NCI-H446 treated with DMSO at 0.1 percent for 48 hours (cell line): Measurements from ENCODE around the gene PLCL2.
"Not testable (repeated sequence)": the region's sequence is repeated elsewhere in the genome, so short reads cannot be mapped to it uniquely, and the experiment has no call there.

Source experiments
- DNase-seq: peaks from one replicate; lab custom pipeline; 2025; lab: John Stamatoyannopoulos, UW

PLCL2 gene

DNA sequence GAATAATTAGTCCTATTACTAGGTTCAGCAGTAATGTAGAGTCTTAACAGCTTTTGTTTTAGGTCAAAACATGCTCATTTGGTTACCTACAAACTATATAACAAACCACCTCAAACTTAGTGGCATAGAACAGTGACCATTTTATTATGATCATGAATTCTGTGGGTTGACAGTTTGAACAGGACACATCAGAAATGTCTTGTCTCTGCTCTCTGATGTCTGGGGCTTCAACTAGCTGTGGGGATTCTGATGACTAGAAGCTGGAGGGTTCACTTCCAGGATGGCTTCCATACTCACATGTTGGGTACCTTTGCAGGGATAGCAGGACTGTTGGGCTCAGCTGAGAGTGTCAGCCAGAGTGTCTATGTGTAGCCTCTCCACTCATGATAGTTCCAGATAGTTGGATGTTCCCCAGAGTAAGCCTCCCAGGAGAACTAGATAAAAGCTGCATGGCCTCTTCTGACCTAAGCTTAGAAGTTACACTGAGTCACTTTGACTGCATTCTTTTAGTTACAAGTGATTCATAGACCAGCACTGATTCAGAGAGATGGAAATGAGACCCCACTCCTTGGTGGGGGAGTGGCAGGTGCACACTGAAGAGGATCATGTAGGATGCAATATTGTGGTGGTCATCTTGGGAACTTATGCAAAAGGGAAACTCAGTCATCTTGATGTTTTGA lies 32.6 kb downstream of the PLCL2 start:
- no peak for DNase-seq

DNA sequence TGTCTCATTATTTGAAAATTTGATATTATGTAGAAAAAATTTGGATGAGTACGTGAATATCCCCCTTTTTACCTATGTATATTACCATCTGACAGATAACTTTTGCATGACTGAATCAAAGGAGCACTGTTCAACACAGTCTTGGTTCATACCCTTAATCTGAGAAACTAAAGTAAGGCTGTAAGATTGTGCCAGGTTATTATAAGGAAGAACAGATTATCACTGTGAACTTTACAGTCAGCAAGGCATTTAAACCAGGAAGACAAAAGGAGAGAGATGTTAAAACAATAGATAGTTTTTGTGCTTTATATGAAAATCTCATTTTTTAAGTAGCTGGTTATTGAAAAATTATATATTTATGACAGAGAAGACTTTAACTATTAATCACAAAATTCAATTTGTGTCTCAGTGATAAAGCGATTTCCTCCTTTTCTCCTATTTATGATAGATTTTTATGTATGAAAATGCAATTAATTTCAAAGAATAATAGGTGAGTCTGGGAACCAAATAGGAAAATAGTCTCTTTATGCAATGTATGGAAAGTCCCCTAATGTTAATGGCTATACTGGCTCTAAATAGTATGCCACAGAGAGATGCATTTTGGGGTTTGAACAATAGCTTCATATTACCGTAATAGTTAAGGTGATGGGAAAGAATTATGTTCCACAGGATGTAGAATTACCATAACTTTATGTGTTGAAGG lies 33.4 kb downstream of the PLCL2 start:
- DNase-seq = no peak

DNA sequence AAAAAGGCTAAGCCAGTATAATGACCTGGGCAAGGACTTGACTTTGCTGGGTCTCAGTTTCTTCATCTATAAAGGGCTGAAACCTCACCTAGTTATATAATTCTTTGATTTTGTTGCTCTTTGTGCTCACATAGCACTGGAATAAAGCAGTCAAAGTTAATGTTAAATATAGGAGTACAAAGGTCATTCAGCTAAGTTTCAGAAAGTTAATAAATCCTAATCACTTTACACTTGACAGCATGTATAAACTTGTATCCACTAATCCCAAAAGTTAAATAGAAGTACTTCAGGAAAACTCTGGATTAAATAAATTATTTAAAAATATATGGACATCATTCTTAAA lies 33.9 kb downstream of the PLCL2 start:
- DNase-seq = no peak

DNA sequence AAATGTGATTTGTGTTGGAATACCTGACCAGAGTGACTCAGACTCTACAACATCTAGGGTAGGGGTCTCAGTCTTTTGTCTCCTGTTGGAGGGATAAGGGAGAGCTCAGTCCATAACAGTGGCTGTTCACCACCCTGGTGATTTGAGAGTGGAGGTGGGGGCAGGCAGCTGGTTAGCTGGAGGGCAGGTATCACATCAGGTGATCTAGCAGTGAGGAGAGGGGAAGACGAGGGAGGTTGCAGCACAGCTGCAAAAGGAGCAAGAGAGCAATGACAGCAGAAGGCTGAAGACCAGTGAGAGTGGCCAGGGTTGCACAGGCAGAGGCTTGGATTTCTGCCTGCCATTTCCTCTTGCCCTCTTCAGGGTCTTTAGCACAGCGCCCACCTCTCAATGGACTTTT lies 38.4 kb downstream of the PLCL2 start:
- DNase-seq = no peak

DNA sequence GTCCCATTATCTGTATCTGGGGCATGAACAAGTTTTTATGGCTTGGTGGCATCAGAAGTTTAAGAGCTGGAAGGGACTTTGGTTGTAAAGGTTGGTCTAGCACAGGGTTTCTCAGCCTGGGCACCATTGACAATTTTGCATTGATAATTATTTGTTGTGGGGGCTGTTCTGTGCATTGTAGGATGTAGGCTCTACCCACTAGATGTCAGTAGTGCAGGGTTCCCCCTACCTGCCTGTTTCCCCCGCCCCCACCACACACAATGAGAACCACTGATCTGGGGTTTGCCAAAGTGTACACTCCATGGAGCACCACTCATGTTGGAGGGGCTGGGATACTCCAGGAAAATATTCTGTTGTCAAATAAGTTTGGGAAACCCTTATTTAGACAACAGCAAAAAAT lies 42.7 kb downstream of the PLCL2 start:
- DNase-seq = no peak

DNA sequence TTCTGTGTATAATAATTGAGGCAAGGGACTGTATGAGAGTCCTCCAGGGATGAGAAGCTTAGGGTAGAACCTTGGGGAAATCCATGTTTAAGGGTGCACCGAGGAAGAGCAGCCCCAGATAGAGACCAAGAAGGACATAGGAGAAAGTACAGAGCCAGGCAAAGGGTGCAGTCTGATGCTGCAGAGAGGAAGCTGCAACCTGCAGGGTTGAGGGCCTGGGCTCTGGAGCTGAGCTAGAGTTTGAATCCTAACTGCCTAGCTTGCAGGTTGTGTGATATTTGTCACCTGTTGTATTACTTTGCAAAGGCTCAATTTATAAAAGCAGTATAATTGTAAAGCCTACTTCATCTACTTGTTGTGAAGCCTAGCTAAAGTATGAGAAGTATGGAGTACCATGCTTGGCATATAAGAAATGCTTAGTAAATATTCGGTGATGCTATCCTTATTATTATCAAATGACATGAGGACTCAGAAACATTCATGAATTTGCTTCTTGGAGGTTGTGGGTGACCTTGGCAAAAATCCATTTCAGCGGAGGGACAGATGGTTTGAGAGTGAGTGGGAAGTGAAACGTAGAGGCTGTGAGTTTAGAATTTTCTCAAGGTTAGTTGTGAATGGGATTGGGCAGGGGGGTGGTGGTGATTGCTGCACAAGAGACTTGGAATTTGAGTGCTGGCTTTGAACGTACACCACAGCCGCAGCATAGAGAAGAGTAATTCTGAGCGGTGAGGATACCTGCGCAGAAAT lies 43.8 kb downstream of the PLCL2 start:
- DNase-seq = no peak

DNA sequence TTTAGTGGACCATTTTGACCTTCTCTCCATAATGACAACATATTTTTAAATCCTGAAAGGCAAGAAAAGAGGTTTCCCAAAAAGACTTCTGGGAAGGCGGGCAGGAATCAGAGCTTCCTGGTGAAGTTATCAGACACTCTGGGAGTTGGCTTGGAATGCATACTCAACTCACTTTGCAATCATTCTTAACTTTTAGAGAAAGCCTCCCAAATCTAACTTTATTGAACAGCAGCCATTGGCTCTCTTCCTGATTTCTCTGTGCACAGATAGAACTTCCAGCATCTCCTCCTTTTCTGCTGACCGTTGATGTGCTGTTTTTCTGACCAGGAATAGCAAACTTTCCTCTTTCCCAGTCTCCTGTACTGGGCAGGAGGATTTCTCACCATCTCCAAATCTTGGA lies 44.6 kb downstream of the PLCL2 start:
- DNase-seq = no peak

DNA sequence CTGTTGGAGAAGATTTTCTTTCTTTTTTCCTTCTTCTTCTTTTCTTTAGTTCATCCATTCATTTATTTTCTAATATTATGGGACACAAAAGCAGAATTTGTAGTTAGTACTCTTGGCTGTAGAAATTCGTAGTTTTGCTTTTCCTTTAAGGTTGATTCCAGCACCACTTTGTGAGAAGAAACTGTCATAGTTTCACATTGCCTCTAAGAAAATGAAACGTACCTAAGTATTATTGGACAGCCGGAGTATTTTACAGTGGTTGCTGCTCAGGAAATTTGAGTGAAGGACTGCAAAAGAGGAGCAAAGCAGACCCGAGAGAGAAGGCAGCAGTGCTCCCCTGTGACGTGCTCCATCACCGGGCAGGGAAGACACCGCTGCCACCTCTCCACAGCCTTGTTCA lies 48.1 kb downstream of the PLCL2 start:
- DNase-seq = no peak

DNA sequence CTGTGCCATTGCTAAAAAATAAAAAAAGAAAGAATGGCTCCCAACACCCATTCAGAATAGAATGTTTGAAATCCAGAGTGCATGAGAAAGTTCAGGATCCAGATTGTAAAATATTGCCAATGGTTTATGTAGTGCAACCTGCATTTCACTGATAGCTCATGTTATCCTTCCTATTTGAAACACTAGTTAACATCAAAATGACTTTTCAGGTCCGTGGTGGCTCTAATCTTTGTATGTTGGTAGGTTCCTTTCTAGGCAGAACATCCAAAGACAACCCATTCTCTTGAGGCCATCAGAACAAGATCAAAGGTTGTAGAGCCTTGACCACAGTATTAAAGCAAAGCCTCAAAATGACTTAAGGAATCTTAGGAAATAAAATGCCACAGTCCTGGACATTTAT lies 51.0 kb downstream of the PLCL2 start:
- no peak for DNase-seq

DNA sequence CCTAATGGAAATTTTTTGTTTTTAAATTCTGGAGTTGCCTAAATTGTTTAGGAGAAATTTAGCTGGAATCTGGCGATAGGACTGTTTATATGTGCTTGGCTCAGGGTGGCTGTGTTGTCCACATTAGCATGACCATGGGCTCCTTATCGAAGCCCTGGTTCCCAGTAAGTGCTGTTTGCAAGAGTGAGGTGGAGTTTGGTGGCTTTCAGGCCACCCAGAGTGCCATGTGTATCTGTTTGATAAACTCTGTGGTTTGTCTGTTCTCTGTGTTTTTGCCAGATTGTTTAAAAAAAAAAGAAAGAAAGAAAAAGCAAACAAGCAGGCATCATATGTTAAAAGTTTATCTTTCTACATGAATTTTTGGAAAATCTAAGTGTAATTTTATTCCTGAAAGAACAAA lies 51.5 kb downstream of the PLCL2 start:
- no peak for DNase-seq

DNA sequence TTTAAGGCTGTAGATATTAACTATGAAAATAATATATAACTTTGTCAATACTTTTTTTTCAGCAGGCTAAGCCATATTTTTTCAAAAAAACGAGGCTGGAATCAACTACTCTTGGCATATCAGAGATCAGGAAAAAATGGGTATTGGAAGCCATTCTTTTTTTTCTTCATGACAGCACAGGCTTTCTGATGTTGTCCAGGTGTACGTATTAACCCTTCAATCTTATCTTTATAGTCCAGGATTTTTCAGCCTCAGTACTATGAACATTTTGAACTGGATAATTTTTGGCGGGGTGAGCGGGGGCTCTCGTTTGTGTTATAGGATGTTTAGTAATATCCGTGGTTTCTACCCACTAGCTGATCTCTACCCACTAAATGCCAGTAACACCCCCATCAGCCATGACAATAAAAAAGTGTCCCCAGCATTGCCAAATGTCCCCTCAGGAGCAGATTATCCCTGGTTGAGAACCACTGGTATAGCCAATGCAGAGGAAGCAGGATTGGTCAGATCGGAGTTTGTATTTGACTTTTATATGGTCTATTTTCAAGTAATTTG lies 52.0 kb downstream of the PLCL2 start:
- no peak for DNase-seq

DNA sequence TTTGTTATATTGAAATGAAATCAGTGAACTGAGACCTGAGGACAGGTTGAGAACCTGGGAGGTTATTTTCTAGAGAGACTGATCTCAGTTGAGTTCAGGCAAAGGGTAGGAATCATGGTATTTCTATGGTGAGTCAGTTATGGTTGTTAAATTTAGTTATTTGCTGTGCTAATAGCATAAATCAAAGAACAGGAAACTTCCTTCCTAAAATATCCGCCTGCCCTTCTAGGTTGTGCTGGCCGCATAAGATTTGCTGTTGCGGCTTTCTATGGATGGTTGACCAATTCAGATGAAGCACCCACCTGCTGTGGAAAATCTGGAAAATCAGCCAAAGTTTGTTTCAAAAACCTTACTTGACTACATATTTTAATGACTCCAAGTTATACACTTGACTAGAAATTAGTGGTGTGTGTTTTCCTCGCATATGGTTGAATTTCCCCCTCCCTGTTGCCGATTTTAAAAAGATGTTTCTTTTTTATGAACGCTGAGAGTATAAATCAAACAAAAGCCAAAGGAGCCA lies 52.6 kb downstream of the PLCL2 start:
- DNase-seq = peak; percentile 36

DNA sequence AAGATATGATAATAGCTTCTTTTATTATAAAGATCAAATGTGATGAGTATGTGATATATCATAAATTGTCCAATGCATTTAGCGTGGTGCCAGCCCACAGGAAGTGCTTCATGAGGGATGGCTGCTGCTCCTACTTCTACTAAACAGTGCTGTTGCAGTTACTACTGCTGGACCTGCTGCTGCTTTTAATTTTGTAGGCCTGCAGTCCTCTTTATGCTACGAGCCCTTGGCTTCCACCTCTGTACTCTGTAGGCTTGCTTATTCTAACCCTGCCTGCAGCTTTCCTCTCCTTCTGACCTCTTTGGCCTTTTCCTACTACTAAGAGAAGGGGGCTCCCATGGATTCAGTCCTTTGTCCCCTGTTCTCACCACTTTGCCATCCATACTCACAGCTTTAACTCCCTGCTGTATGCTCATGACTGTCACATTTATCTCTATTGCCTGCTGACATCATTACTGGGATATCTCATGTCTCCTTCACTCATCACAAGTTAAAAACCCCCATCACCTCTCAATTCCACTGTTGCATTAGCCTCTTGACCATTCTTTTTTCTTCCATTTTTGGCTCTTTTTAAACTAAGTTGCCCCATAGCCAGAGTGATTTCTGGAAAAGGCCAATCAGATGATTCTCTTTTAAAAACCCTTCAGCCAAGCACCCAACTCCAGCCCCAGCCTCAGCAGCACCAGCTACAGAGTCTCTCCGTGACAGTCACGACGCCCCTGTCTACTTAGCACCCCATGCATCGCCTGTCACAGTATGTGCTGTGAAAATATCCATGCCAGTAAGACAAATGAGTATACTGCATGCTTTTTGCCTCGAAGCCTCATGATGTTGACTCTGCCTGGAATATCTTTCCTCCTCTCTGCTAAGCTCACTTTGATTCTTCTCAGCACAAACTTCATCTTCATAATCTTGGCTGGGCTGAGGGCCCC lies 56.3 kb downstream of the PLCL2 start:
- no peak for DNase-seq

DNA sequence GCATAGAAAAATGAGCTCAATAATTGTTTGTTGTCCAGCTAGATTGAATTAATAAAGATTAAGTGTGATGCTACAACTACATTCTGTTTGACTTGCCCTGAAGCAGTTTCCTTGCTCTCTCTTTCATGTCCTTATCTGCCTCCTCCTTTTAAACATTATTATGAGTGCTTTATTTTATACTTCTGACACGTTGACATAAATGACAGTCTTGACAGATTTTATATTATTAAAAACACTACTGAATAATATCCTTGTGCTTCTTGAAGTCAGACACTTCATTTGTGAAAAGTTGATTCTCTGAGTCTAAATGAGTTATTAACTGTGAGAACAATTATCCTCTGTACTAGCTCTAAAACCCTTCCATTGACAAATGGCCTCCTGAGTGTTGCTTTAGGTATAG lies 58.2 kb downstream of the PLCL2 start:
- DNase-seq = no peak

DNA sequence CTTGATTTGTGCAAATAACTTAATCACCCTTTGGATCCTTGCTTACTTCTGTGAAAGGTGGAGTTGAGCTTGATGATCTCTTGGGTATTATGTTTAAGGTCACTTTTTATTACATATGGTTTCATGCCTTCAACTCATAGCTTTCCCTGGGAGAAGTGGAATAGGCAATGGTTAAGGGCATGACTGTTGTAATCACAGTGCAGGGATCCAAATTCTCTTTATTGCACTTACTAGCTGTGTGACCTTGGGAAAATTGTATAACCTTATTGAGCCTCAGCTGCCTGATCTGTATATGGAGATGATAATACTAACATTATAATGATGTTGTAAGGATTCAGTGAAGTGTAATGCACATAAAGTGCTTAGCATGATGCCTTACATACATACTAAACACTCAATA lies 59.1 kb downstream of the PLCL2 start:
- DNase-seq = no peak

DNA sequence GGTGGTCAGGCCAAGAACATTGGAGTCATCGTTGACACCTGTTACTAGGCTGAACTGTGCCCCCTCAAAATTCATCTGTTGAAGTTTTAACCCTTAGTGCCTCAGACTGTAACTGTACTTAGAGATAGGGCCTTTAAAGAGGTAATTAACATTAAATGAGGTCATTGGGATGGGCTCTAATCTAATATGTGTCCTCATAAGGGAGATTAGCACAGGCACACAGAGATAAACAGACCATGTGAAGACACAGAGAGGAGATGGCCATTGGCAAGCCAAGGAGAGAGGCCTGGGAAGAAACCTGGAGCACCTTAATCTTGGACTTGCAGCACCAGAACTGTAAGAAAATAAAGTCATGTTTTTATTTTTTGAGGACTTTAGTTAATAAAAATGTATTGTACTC lies 59.6 kb downstream of the PLCL2 start:
- DNase-seq = no peak

DNA sequence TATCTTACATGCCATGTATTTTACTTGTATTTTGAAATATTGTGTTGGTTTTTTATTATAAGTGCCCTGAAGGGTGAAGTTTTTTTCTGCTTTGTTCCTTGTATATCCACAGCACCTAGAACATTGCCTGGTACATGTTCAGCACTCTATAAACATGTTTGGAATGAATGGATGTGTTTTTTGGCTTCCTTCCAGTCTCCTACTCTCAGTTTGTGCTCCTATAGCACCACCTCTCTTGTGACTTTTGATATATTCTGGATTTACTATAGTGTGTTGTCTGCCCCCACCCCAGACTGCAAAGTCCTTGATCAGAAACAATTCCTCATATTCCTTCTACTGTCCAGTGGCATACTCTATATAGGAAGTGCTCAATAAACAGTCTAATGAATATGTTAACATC lies 60.6 kb downstream of the PLCL2 start:
- peak; percentile 26 for DNase-seq

DNA sequence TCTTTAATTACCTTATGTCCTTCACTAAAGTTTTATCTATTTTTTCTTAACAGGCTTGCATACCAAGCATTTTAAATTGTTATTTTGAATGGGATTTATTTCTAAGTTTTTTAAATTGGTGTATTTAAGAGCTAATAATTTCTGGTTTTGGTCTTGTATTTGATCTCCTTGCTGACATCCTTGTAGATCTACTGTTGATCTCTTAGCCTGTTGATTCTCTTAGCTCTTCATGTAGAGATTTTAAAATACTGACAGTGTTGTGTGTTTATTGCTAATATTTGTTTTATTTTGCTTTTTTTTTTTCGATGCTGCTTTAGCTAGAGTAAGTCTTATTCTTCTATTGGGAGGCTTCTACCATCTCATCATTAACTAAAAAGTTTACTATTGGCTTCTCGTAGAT lies 65.5 kb downstream of the PLCL2 start:
- DNase-seq = no peak

DNA sequence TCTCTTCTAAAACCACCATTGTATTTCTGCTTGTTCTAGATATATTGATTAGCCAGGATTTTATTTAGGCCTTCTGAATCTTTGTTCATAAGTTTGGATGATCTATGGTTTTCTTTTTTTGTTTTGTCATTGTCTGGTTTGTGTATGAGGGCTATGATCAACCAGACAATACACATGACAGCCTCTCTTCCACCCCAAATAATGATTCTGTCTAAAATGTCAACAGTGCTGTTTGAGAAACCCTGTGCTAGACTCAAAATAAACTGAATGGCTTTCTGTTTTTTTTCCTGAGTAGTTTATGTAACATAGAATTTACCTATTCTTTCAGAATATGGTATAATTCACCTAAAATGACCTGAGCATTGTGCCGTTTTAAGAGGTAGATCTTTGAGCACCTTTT lies 66.1 kb downstream of the PLCL2 start:
- DNase-seq = no peak

DNA sequence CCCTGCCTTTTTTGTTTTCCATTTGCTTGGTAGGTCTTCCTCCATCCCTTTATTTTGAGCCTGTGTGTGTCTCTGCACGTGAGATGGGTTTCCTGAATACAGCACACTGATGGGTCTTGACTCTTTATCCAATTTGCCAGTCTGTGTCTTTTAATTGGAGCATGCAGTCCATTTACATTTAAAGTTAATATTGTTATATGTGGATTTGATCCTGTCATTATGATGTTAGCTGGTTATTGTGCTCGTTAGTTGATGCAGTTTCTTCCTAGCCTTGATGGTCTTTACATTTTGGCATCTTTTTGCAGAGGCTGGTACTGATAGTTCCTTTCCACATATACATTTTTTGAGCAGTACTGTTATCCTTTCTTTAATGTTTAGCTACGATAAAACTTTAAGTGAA lies 73.1 kb downstream of the PLCL2 start:
- not testable (repeated sequence) for DNase-seq

DNA sequence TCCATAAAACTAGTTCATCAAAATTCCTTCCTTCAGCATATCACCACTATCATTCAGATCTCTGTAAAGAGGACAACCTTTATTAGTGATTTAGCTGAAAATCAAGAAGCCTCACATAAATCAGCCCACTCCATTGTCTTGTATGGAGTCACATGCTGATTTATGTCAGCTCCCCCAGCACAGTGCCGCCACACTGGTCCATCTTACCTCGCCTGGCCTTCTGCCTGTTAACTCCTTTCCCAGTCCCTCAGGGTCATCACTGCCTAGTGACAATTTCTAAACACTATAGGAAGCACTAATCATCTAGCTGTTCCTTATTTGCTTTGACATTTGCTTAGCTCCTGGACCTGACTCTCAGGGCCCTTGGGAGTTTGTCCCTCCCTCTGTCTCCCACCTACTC lies 75.4 kb downstream of the PLCL2 start:
- DNase-seq = no peak
